IMR-90 (cell line): Measurements from ENCODE around the gene GATAD2A. TPM values are rescaled to one million over a fixed set of nuclear protein-coding genes. Genes with fewer than 3 reads are reported as not detected.

Experiments used
- ATAC-seq: fragments of 200-7000 bp; cut with Tn5 transposase; 2 replicates; pipeline ENCODE4 v1.9.1; 2020; ENCODE audit warnings: low read depth, mild to moderate bottlenecking, moderate library complexity
- BruUV-seq: library from RNA; stranded (reverse); fragments of 400-500 nt; replicated peaks from 2 replicates; lab custom pipeline; 2021; lab: Mats Ljungman, UMichigan
- CTCF ChIA-PET: fragments of 300-600 bp; formaldehyde crosslinking; extraction: SDS; loops from one replicate; lab custom pipeline; 2021; ENCODE audit warnings: antibody characterized with exemption; lab: Yijun Ruan, JAX
- POLR2A ChIA-PET: fragments of 300-600 bp; sonication (Branson Sonifier 250); formaldehyde crosslinking; loops from one replicate; lab custom pipeline; 2022; ENCODE audit warnings: antibody characterized with exemption; ENCODE audit not compliant: unreplicated experiment; lab: Charles Lee
- DNase-seq: peaks from one replicate; pipeline ENCODE4 v3.0.0; 2013
- H2AFZ ChIP-seq: replicated peaks from 2 replicates; pipeline ENCODE3; 2013; ENCODE audit warnings: low read length, mild to moderate bottlenecking; ENCODE audit not compliant: poor library complexity
- H2AK5ac ChIP-seq: 2 replicates; pipeline ENCODE4 v1.6.1; 2013; ENCODE audit warnings: low read depth, low read length, inconsistent platforms
- H2AK9ac ChIP-seq: replicated peaks from 2 replicates; pipeline ENCODE3; 2013; ENCODE audit warnings: mild to moderate bottlenecking, low read depth, low read length, moderate library complexity; ENCODE audit not compliant: poor library complexity
- H2BK120ac ChIP-seq: 2 replicates; pipeline ENCODE4 v1.6.1; 2013; ENCODE audit warnings: low read depth, low read length, inconsistent platforms
- H2BK15ac ChIP-seq: 3 replicates; pipeline ENCODE4 v1.6.1; 2013; ENCODE audit warnings: low read depth, low read length, inconsistent platforms
- H2BK20ac ChIP-seq: 2 replicates; pipeline ENCODE4 v1.6.1; 2013; ENCODE audit warnings: low read depth, mild to moderate bottlenecking, inconsistent platforms, low read length, moderate library complexity
- H2BK5ac ChIP-seq: 2 replicates; pipeline ENCODE4 v1.6.1; 2013; ENCODE audit warnings: mild to moderate bottlenecking, low read depth, low read length, inconsistent platforms; ENCODE audit not compliant: poor library complexity, severe bottlenecking
- H3K14ac ChIP-seq: replicated peaks from 2 replicates; pipeline ENCODE4 v1.6.1; 2013; ENCODE audit warnings: low read depth, low read length, inconsistent platforms
- H3K18ac ChIP-seq: 2 replicates; pipeline ENCODE4 v1.6.1; 2013; ENCODE audit warnings: low read depth, low read length, control low read depth
- H3K23ac ChIP-seq: 2 replicates; pipeline ENCODE4 v1.6.1; 2013; ENCODE audit warnings: low read depth, low read length, inconsistent platforms
- H3K27ac ChIP-seq: 2 replicates; pipeline ENCODE4 v1.5.1; 2013; ENCODE audit warnings: mild to moderate bottlenecking, control low read depth, low read length; ENCODE audit not compliant: insufficient read depth
- H3K27me3 ChIP-seq: 2 replicates; pipeline ENCODE4 v1.6.1; 2013; ENCODE audit warnings: low read length; ENCODE audit not compliant: control insufficient read depth, insufficient read depth
- H3K36me3 ChIP-seq: 2 replicates; pipeline ENCODE4 v1.6.1; 2013; ENCODE audit warnings: low read length, mixed read lengths; ENCODE audit not compliant: control insufficient read depth, insufficient read depth
- H3K4ac ChIP-seq: 2 replicates; pipeline ENCODE4 v1.6.1; 2013; ENCODE audit warnings: low read depth, low read length, inconsistent platforms
- H3K4me1 ChIP-seq: 2 replicates; pipeline ENCODE4 v1.6.1; 2013; ENCODE audit warnings: low read length, mixed read lengths; ENCODE audit not compliant: control insufficient read depth, insufficient read depth
- H3K4me2 ChIP-seq: 2 replicates; pipeline ENCODE4 v1.6.1; 2013; ENCODE audit warnings: low read depth, mild to moderate bottlenecking, control low read depth, low read length, moderate library complexity
- H3K4me3 ChIP-seq: 2 replicates; pipeline ENCODE4 v1.5.1; 2013; ENCODE audit warnings: low read depth, mild to moderate bottlenecking, control low read depth, low read length, moderate library complexity; ENCODE audit not compliant: insufficient read depth
- H3K56ac ChIP-seq: 2 replicates; pipeline ENCODE4 v1.6.1; 2013; ENCODE audit warnings: low read length, inconsistent platforms; ENCODE audit not compliant: insufficient read depth; ENCODE audit errors: extremely low read depth
- H3K79me1 ChIP-seq, 2 experiments: 2 replicates each; pipeline ENCODE4 v1.6.1; 2013; ENCODE audit warnings: low read length in 2 of 2, inconsistent platforms in 1 of 2, low read depth in 1 of 2
- H3K9ac ChIP-seq: 2 replicates; pipeline ENCODE4 v1.6.1; 2013; ENCODE audit warnings: low read depth, low read length, control low read depth
- H3K9me1 ChIP-seq: 2 replicates; pipeline ENCODE4 v1.6.1; 2013; ENCODE audit warnings: low read length, inconsistent platforms; ENCODE audit not compliant: insufficient read depth
- H3K9me3 ChIP-seq: 2 replicates; pipeline ENCODE4 v1.6.1; 2013; ENCODE audit warnings: low read length; ENCODE audit not compliant: control insufficient read depth, insufficient read depth
- H4K20me1 ChIP-seq: 2 replicates; pipeline ENCODE4 v1.6.1; 2013; ENCODE audit warnings: low read length, inconsistent platforms; ENCODE audit not compliant: insufficient read depth
- H4K5ac ChIP-seq: 2 replicates; pipeline ENCODE4 v1.6.1; 2013; ENCODE audit warnings: mild to moderate bottlenecking, low read depth, low read length, control low read depth
- H4K8ac ChIP-seq, 2 experiments: 2 replicates each; pipeline ENCODE4 v1.6.1; 2013; ENCODE audit warnings: low read depth in 2 of 2, low read length in 2 of 2, control low read depth in 1 of 2, inconsistent platforms in 1 of 2
- H4K91ac ChIP-seq: 2 replicates; pipeline ENCODE4 v1.6.1; 2013; ENCODE audit warnings: low read depth, low read length, inconsistent platforms; ENCODE audit not compliant: insufficient read depth
- BHLHE40 ChIP-seq: fragments of 150-350 bp; IDR thresholded peaks from 2 replicates; pipeline ENCODE4 v1.6.1; 2016; ENCODE audit warnings: mild to moderate bottlenecking, low read depth, low read length
- CEBPB ChIP-seq: IDR thresholded peaks from 2 replicates; pipeline ENCODE4 v1.6.1; 2012; ENCODE audit warnings: low read depth, low read length, improper control_type of control experiment
- CHD1 ChIP-seq: IDR thresholded peaks from 2 replicates; pipeline ENCODE4 v1.6.1; 2012; ENCODE audit warnings: low read depth, low read length, improper control_type of control experiment
- FOS ChIP-seq: fragments of 150-350 bp; IDR thresholded peaks from 2 replicates; pipeline ENCODE4 v1.6.1; 2016; ENCODE audit warnings: low read depth, low read length
- MAFK ChIP-seq: IDR thresholded peaks from 2 replicates; pipeline ENCODE4 v1.6.1; 2012; ENCODE audit warnings: low read depth, low read length, improper control_type of control experiment
- MAZ ChIP-seq: IDR thresholded peaks from 2 replicates; pipeline ENCODE4 v1.6.1; 2012; ENCODE audit warnings: low read depth, mild to moderate bottlenecking, low read length, improper control_type of control experiment, moderate library complexity, borderline replicate concordance
- MXI1 ChIP-seq: IDR thresholded peaks from 2 replicates; pipeline ENCODE4 v1.6.1; 2012; ENCODE audit warnings: low read depth, mild to moderate bottlenecking, low read length, moderate library complexity, borderline replicate concordance
- NFE2L2 ChIP-seq: fragments of 150-350 bp; IDR thresholded peaks from 2 replicates; pipeline ENCODE4 v1.6.1; 2016; ENCODE audit warnings: low read depth, mild to moderate bottlenecking, low read length
- POLR2A ChIP-seq: IDR thresholded peaks from 2 replicates; pipeline ENCODE4 v1.6.1; 2012; ENCODE audit warnings: mild to moderate bottlenecking, low read depth, low read length
- RAD21 ChIP-seq: IDR thresholded peaks from 2 replicates; pipeline ENCODE4 v1.6.1; 2012; ENCODE audit warnings: low read length, improper control_type of control experiment
- RCOR1 ChIP-seq: IDR thresholded peaks from 2 replicates; pipeline ENCODE4 v1.6.1; 2012; ENCODE audit warnings: mild to moderate bottlenecking, low read length, improper control_type of control experiment; ENCODE audit not compliant: insufficient replicate concordance
- RFX5 ChIP-seq: IDR thresholded peaks from 2 replicates; pipeline ENCODE4 v1.8.0; 2012; ENCODE audit warnings: low read depth, mild to moderate bottlenecking, low read length, moderate library complexity
- SMC3 ChIP-seq: fragments of 150-350 bp; IDR thresholded peaks from 2 replicates; pipeline ENCODE4 v1.6.1; 2016; ENCODE audit warnings: low read depth, mild to moderate bottlenecking, antibody characterized with exemption, low read length, moderate library complexity
- WGBS, 2 experiments: methylation state at CpG; one replicate each; pipeline versions ENCODE4 v1.1.5 to v1.1.7; 2013; ENCODE audit warnings: missing lambda C conversion rate in 2 of 2; ENCODE audit not compliant: insufficient read length in 1 of 2; ENCODE audit errors: extremely low coverage in 2 of 2; 5-methylcytosine and 5-hydroxymethylcytosine counted together
- dilution Hi-C: fragments of 300-500 bp; cut with HindIII; formaldehyde crosslinking; loops from one replicate; pipeline ENCODE4 v1.14.3; 2018; ENCODE audit warnings: low sequenced_read_pairs; ENCODE audit not compliant: unreplicated experiment
- in situ Hi-C: fragments of 300-500 bp; cut with MboI; formaldehyde crosslinking; loops from 3 replicates; pipeline ENCODE4 v1.14.3; 2019; ENCODE audit warnings: low sequenced_read_pairs, inconsistent platforms, mixed read lengths
- intact Hi-C: fragments of 100-400 bp; cut with micrococcal nuclease; formaldehyde crosslinking; loops from 2 replicates; pipeline ENCODE4 v1.10.0; 2022
- polyA plus RNA-seq, 3 experiments: library from polyadenylated mRNA; depleted of rRNA; stranded (reverse); fragments of >200 nt; gene quantifications; 2 replicates each; pipeline ENCODE4 v1.2.3, GENCODE V29; 2012; ENCODE audit warnings: low replicate concordance in 1 of 3
- total RNA-seq: library from RNA; depleted of rRNA; stranded (reverse); fragments of >200 nt; gene quantifications from 2 replicates; pipeline ENCODE4 v1.2.3, GENCODE V29; 2012
- TF ChIP-seq, protein P1 (sequence below): fragments of 150-350 bp; IDR thresholded peaks from 2 replicates; pipeline ENCODE4 v1.6.1; 2017; ENCODE audit warnings: mild to moderate bottlenecking, antibody characterized with exemption, low read length, low read depth
- TF ChIP-seq, protein P2 (sequence below): conservative IDR thresholded peaks from 2 replicates; pipeline ENCODE4 v1.5.1; 2012; ENCODE audit warnings: mild to moderate bottlenecking, low read depth, low read length, improper control_type of control experiment
- TF ChIP-seq, protein P3 (sequence below): fragments of 150-350 bp; IDR thresholded peaks from 2 replicates; pipeline ENCODE4 v1.6.1; 2016; ENCODE audit warnings: low read depth, mild to moderate bottlenecking, low read length, moderate library complexity, borderline replicate concordance

Gene GATAD2A
- total and polyA plus RNA-seq, 2 of the 4 experiments (the other 2 are of a cell fraction), result 23.5 to 33.2 TPM

DNA sequence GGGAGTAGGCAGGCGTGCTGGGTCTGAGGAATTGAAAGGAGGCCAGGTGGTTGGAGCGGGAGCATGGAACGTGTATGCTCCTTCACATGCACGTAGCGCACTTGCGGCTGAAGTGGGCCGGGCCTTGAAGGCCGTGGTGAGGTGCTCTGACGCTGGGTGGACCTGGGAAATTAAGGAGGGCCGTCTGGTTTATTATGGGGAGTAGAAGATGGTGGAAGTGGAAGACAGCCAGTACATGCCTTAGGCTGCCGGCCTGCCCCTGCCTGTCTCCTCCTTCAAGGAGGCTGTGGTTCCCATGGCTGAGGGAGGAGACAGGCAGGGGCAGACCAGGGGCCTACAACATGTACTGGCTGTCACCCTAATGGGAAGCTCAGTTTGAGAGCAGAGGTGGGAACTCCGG is 23.9 kb downstream of the GATAD2A start:
- Histone ChIP-seq H4K20me1 (peaks cover 99% of the 10 kb centered on the region), H3K56ac (no peak overlapping the region), H2BK15ac (no peak overlapping the region), H2BK120ac (no peak overlapping the region), H3K9ac (no peak overlapping the region), H3K18ac (no peak overlapping the region), H3K4me1 (peaks cover 3% of the 10 kb centered on the region; the same call in 1 of the 2 replicates), H4K5ac (no peak overlapping the region), H3K14ac (no peak overlapping the region), H3K23ac (no peak overlapping the region), H4K8ac (no peak overlapping the region), H3K4me2 (no peak overlapping the region), H3K79me1 (peaks cover 5 to 95% of the 10 kb centered on the region in 2 experiments), H3K36me3 (no peaks in the 10 kb centered on the region), H2BK5ac (no peak overlapping the region), H3K4ac (no peak overlapping the region), H2AK9ac (no peak overlapping the region), H2AK5ac (no peak overlapping the region), H3K4me3 (no peak overlapping the region), H3K9me3 (no peaks in the 10 kb centered on the region), H2BK20ac (no peak overlapping the region), H3K9me1 (peaks cover 35% of the 10 kb centered on the region), H3K27me3 (no peaks in the 10 kb centered on the region), H4K91ac (no peak overlapping the region), H3K27ac (no peak overlapping the region), H2AFZ (no peak overlapping the region)
- CTCF ChIA-PET, result no interaction called here
- ATAC-seq (no peak), DNase-seq (no peak)
- POLR2A ChIA-PET, result no interaction called here
- dilution Hi-C loops (no loop called here), in situ Hi-C loops (no loop called here), intact Hi-C loops (no loop called here)
- 94% methylated on average over 10 of the region's 12 CpGs; no CpG with 5 or more reads in 1 of the 2 experiments for WGBS, 2 experiments
- TF ChIP-seq CHD1, result no peak
- TF ChIP-seq SMC3, result no peak
- TF ChIP-seq BHLHE40, result no peak
- TF ChIP-seq NFE2L2, result no peak
- TF ChIP-seq FOS, result no peak
- no peak for TF ChIP-seq MXI1
- no peak for TF ChIP-seq RCOR1
- TF ChIP-seq MAFK, result no peak
- TF ChIP-seq CEBPB, result no peak
- no peak for TF ChIP-seq POLR2A
- no peak for TF ChIP-seq MAZ
- TF ChIP-seq, protein P1, sequence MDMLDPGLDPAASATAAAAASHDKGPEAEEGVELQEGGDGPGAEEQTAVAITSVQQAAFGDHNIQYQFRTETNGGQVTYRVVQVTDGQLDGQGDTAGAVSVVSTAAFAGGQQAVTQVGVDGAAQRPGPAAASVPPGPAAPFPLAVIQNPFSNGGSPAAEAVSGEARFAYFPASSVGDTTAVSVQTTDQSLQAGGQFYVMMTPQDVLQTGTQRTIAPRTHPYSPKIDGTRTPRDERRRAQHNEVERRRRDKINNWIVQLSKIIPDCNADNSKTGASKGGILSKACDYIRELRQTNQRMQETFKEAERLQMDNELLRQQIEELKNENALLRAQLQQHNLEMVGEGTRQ, result no peak
- TF ChIP-seq RFX5, result no peak
- TF ChIP-seq, protein P2, sequence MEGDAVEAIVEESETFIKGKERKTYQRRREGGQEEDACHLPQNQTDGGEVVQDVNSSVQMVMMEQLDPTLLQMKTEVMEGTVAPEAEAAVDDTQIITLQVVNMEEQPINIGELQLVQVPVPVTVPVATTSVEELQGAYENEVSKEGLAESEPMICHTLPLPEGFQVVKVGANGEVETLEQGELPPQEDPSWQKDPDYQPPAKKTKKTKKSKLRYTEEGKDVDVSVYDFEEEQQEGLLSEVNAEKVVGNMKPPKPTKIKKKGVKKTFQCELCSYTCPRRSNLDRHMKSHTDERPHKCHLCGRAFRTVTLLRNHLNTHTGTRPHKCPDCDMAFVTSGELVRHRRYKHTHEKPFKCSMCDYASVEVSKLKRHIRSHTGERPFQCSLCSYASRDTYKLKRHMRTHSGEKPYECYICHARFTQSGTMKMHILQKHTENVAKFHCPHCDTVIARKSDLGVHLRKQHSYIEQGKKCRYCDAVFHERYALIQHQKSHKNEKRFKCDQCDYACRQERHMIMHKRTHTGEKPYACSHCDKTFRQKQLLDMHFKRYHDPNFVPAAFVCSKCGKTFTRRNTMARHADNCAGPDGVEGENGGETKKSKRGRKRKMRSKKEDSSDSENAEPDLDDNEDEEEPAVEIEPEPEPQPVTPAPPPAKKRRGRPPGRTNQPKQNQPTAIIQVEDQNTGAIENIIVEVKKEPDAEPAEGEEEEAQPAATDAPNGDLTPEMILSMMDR, result no peak
- no peak for TF ChIP-seq RAD21
- TF ChIP-seq, protein P3, sequence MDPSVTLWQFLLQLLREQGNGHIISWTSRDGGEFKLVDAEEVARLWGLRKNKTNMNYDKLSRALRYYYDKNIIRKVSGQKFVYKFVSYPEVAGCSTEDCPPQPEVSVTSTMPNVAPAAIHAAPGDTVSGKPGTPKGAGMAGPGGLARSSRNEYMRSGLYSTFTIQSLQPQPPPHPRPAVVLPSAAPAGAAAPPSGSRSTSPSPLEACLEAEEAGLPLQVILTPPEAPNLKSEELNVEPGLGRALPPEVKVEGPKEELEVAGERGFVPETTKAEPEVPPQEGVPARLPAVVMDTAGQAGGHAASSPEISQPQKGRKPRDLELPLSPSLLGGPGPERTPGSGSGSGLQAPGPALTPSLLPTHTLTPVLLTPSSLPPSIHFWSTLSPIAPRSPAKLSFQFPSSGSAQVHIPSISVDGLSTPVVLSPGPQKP, result no peak
- BruUV-seq, result no TSS peak
